Osteoblast (primary cell): ENCODE measurements around the gene ITLN2. TPM values are rescaled to one million over a fixed set of nuclear protein-coding genes. Genes with fewer than 3 reads are reported as not detected.

ENCODE experiments used
- DNase-seq: peaks from one replicate; pipeline ENCODE4 v3.0.0; 2011; ENCODE audit warnings: low spot score, mixed read lengths; ENCODE audit not compliant: insufficient read length; ENCODE audit errors: missing footprints
- H2AFZ ChIP-seq: 2 replicates; pipeline ENCODE4 v1.6.0; 2011; ENCODE audit warnings: mild to moderate bottlenecking, low read length
- H3K27ac ChIP-seq: 2 replicates; pipeline ENCODE4 v1.5.1; 2011; ENCODE audit warnings: mild to moderate bottlenecking, low read depth, low read length, moderate library complexity
- H3K27me3 ChIP-seq: 2 replicates; pipeline ENCODE4 v1.6.0; 2012; ENCODE audit warnings: mild to moderate bottlenecking, control low read depth, inconsistent platforms, low read length, moderate library complexity; ENCODE audit not compliant: insufficient read depth
- H3K36me3 ChIP-seq: 2 replicates; pipeline ENCODE4 v1.5.1; 2011; ENCODE audit warnings: mild to moderate bottlenecking, low read length, control low read depth, moderate library complexity; ENCODE audit not compliant: insufficient read depth
- H3K4me1 ChIP-seq: 2 replicates; pipeline ENCODE4 v1.5.1; 2011; ENCODE audit warnings: mild to moderate bottlenecking, low read length, control low read depth, moderate library complexity; ENCODE audit not compliant: insufficient read depth
- H3K4me2 ChIP-seq: 2 replicates; pipeline ENCODE4 v1.6.0; 2011; ENCODE audit warnings: mild to moderate bottlenecking, low read length; ENCODE audit not compliant: insufficient read depth
- H3K4me3 ChIP-seq: fragments of 200-600 bp; sonication (generic); 3 replicates; pipeline ENCODE4 v1.5.1; 2012; ENCODE audit warnings: mild to moderate bottlenecking, low read length, inconsistent platforms; ENCODE audit not compliant: insufficient read depth
- H3K79me2 ChIP-seq: 2 replicates; pipeline ENCODE4 v1.6.0; 2012; ENCODE audit warnings: mild to moderate bottlenecking, low read length, control low read depth, inconsistent platforms; ENCODE audit not compliant: insufficient read depth
- H3K9me3 ChIP-seq: 2 replicates; pipeline ENCODE4 v1.5.1; 2011; ENCODE audit warnings: low read depth, low read length, control low read depth
- H4K20me1 ChIP-seq: 2 replicates; pipeline ENCODE4 v1.6.0; 2012; ENCODE audit warnings: mild to moderate bottlenecking, low read length, control low read depth; ENCODE audit not compliant: insufficient read depth
- total RNA-seq: library from RNA; depleted of rRNA; stranded (reverse); fragments of >200 nt; gene quantifications from 2 replicates; pipeline ENCODE4 v1.2.3, GENCODE V29; 2012
- TF ChIP-seq, protein P1 (sequence below): IDR thresholded peaks from 2 replicates; pipeline ENCODE4 v1.5.1; 2011; ENCODE audit warnings: mild to moderate bottlenecking, low read depth, low read length, moderate library complexity; ENCODE audit errors: extremely low read depth

ITLN2 gene
- total RNA-seq: not detected in 2 replicates

- TF ChIP-seq, protein P1, sequence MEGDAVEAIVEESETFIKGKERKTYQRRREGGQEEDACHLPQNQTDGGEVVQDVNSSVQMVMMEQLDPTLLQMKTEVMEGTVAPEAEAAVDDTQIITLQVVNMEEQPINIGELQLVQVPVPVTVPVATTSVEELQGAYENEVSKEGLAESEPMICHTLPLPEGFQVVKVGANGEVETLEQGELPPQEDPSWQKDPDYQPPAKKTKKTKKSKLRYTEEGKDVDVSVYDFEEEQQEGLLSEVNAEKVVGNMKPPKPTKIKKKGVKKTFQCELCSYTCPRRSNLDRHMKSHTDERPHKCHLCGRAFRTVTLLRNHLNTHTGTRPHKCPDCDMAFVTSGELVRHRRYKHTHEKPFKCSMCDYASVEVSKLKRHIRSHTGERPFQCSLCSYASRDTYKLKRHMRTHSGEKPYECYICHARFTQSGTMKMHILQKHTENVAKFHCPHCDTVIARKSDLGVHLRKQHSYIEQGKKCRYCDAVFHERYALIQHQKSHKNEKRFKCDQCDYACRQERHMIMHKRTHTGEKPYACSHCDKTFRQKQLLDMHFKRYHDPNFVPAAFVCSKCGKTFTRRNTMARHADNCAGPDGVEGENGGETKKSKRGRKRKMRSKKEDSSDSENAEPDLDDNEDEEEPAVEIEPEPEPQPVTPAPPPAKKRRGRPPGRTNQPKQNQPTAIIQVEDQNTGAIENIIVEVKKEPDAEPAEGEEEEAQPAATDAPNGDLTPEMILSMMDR: peak; percentile 64
Observed at GRCh38 chr1:160954158-160955104, at the start of gene ITLN2. ITLN2 (minus strand) TSS chr1:160954809; CDS start chr1:160954741, 68 bp downstream.

GRCh38 chr1:161001525-161001924 is 46.9 kb upstream of the ITLN2 start:
- H3K4me1 ChIP-seq: no peaks in the 10 kb centered on the region
- no peaks in the 10 kb centered on the region for H3K79me2 ChIP-seq
- H4K20me1 ChIP-seq: no peaks in the 10 kb centered on the region
- H2AFZ ChIP-seq: no peak overlapping the region
- no peak overlapping the region for H3K4me2 ChIP-seq
- no peaks in the 10 kb centered on the region for H3K36me3 ChIP-seq
- DNase-seq: no peak
- H3K27ac ChIP-seq: no peak overlapping the region
- no peaks in the 10 kb centered on the region for H3K27me3 ChIP-seq
- no peaks in the 10 kb centered on the region for H3K9me3 ChIP-seq
- H3K4me3 ChIP-seq: no peak overlapping the region
- TF ChIP-seq, protein P1: no peak

More at GRCh38 chr1:160954158-160955104, at the start of gene ITLN2:
- no peak within 1 kb of the TSS for H3K4me2 ChIP-seq
- H4K20me1 ChIP-seq: no peaks in the 10 kb centered on the region
- no peak within 1 kb of the TSS for H3K4me3 ChIP-seq
- H3K9me3 ChIP-seq: no peaks in the 10 kb centered on the region
- no peak within 1 kb of the TSS for H3K27ac ChIP-seq
- H3K36me3 ChIP-seq: no peaks in the 10 kb centered on the region
- peaks cover 6% of the 10 kb centered on the region for H3K27me3 ChIP-seq
- no peak within 1 kb of the TSS for H2AFZ ChIP-seq
- no peaks in the 10 kb centered on the region for H3K4me1 ChIP-seq
- peak; percentile 85 for DNase-seq
- H3K79me2 ChIP-seq: no peaks in the 10 kb centered on the region

DNA sequence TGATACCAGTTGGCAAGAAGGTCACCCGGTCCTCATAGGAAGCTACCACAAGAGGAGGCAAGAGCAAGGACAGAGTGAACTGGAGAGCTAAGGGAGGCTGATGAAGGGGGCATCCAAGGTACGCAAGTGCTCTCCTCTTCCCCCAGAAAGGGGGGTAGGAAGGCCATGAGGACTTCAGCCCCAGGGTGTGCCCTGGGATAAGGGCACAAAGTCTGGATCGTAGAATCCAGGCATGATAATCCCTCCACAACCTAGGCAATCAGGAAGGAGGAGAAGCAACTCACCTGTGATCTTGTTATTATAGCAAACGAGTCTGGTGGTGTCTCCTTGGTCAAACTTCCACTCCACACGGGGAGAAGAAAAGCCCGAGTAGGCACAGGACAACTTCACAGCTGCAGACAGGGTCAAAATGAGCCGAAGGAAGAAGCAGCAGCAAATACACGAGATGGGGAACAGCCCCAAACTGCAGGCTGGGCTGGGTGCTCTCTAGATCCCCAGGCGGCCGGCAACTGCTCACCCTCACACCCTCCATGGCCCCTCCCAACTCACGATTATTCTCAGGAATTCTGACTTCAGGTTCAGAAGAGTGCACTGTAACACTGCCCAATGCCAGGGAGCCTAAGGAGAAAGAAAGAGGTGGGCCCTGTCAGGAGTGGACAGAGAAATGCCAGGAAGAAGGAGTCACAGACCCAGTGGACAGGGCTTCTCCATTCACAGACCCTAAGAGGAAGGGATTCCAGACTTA is 46.3 kb upstream of the ITLN2 start:
- H3K79me2 ChIP-seq: no peaks in the 10 kb centered on the region
- no peak overlapping the region for H3K4me2 ChIP-seq
- no peak for DNase-seq
- no peak overlapping the region for H3K4me3 ChIP-seq
- no peaks in the 10 kb centered on the region for H3K4me1 ChIP-seq
- H2AFZ ChIP-seq: no peak overlapping the region
- TF ChIP-seq, protein P1: no peak
- no peak overlapping the region for H3K27ac ChIP-seq
- H3K9me3 ChIP-seq: no peaks in the 10 kb centered on the region
- no peaks in the 10 kb centered on the region for H3K27me3 ChIP-seq
- H3K36me3 ChIP-seq: no peaks in the 10 kb centered on the region
- H4K20me1 ChIP-seq: no peaks in the 10 kb centered on the region

DNA sequence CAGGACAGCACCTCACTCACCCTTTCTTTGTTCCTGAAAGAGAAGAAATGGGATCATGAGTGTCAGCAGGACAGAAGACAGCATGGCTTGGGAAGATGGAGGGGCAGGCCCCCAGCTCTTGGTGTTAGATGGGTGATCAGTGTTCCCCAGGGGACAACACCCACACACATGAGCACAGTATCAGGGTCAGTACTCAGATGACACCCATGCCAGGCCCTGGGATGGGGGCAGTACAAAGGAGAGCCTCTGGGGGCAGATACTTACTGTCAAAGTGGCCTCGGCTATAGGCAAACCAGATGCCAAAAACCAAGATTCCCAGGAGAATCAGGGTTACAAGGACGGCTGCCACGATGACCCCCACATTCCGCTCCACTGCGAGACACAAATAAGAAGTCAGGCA is 44.8 kb upstream of the ITLN2 start:
- H3K27ac ChIP-seq: no peak overlapping the region
- no peaks in the 10 kb centered on the region for H4K20me1 ChIP-seq
- H3K4me3 ChIP-seq: no peak overlapping the region
- DNase-seq: no peak
- TF ChIP-seq, protein P1: no peak
- no peak overlapping the region for H2AFZ ChIP-seq
- H3K27me3 ChIP-seq: no peaks in the 10 kb centered on the region
- no peaks in the 10 kb centered on the region for H3K79me2 ChIP-seq
- H3K36me3 ChIP-seq: no peaks in the 10 kb centered on the region
- no peak overlapping the region for H3K4me2 ChIP-seq
- peaks cover 8% of the 10 kb centered on the region for H3K4me1 ChIP-seq
- no peaks in the 10 kb centered on the region for H3K9me3 ChIP-seq
